K562 (cell line): Measurements from ENCODE around the gene CBL. TPM values are rescaled to one million over a fixed set of nuclear protein-coding genes. Genes with fewer than 3 reads are reported as not detected.

Source experiments
- CBX3 ChIP-seq, 2 experiments: IDR thresholded peaks; 1 replicate in 1 of 2; 2 replicates in 1 of 2; pipeline ENCODE4 v1.6.1; 2012; ENCODE audit warnings: inconsistent platforms in 2 of 2, low read length in 2 of 2, borderline replicate concordance in 1 of 2, control low read depth in 1 of 2
- CSDE1 ChIP-seq, 2 experiments: fragments of 450-650 bp; IDR thresholded peaks; 2 replicates each; pipeline ENCODE4 v1.6.1; 2016; ENCODE audit warnings: mild to moderate bottlenecking in 1 of 2
- JUNB ChIP-seq: fragments of 450-650 bp; formaldehyde crosslinking; conservative IDR thresholded peaks from 2 replicates; pipeline ENCODE4 v1.4.0; 2020; ENCODE audit warnings: mild to moderate bottlenecking
- NCOA4 ChIP-seq: fragments of 450-650 bp; IDR thresholded peaks from 2 replicates; pipeline ENCODE4 v1.6.1; 2018; ENCODE audit warnings: mild to moderate bottlenecking; ENCODE audit not compliant: partially characterized antibody
- PCBP2 ChIP-seq: fragments of 200-400 bp; formaldehyde crosslinking; IDR thresholded peaks from 2 replicates; pipeline ENCODE4 v1.6.1; 2018; ENCODE audit warnings: low read length, low read depth, mild to moderate bottlenecking, moderate library complexity; ENCODE audit not compliant: poor library complexity, severe bottlenecking
- SNRNP70 ChIP-seq: fragments of 200-400 bp; formaldehyde crosslinking; optimal IDR thresholded peaks from 2 replicates; pipeline ENCODE3; 2017; ENCODE audit warnings: low read depth, low read length
- SRSF3 ChIP-seq: fragments of 200-400 bp; formaldehyde crosslinking; IDR thresholded peaks from 2 replicates; pipeline ENCODE4 v1.6.1; 2016; ENCODE audit warnings: mild to moderate bottlenecking, low read length, moderate library complexity; ENCODE audit not compliant: insufficient read depth
- ZNF282 ChIP-seq: sonication (generic); formaldehyde crosslinking; IDR thresholded peaks from 2 replicates; pipeline ENCODE4 v1.8.1; 2023; ENCODE audit warnings: missing genetic modification reagents
- ZNF311 ChIP-seq: fragments of 250-450 bp; sonication (Bioruptor Pico); IDR thresholded peaks from 2 replicates; pipeline ENCODE4 v1.4.0; 2020; ENCODE audit warnings: mild to moderate bottlenecking, moderate library complexity
- ZNF347 ChIP-seq: fragments of 450-650 bp; formaldehyde crosslinking; IDR thresholded peaks from 2 replicates; pipeline ENCODE4 v1.4.0; 2020; ENCODE audit warnings: low read depth, mild to moderate bottlenecking, moderate library complexity
- ZNF551 ChIP-seq: fragments of 250-450 bp; sonication (Bioruptor Pico); IDR thresholded peaks from 2 replicates; pipeline ENCODE4 v1.5.0; 2021; ENCODE audit warnings: mild to moderate bottlenecking, moderate library complexity
- ZNF695 ChIP-seq: fragments of 450-650 bp; formaldehyde crosslinking; IDR thresholded peaks from 2 replicates; pipeline ENCODE4 v1.4.0; 2020; ENCODE audit warnings: mild to moderate bottlenecking, moderate library complexity
- ZNF75A ChIP-seq: fragments of 450-650 bp; formaldehyde crosslinking; IDR thresholded peaks from 2 replicates; pipeline ENCODE4 v1.4.0; 2020; ENCODE audit warnings: mild to moderate bottlenecking
- polyA plus RNA-seq, 8 experiments: library from polyadenylated mRNA; depleted of rRNA in 4 of 8; stranded (reverse) in 5 of 8; unstranded in 3 of 8; fragments of >200 nt; fragmentation: Nextera tagmentation in 2 of 8; fragmentation: Illumina TruSeq in 1 of 8; extraction: Ambion mirVana in 2 of 8; extraction: Trizol in 1 of 8; gene quantifications; 2 replicates each; pipeline versions ENCODE4 v1.2.1 to v1.2.3, GENCODE V29; 2011 to 2014; ENCODE audit warnings: inconsistent platforms in 1 of 8, missing spikeins in 1 of 8
- total RNA-seq, 7 experiments: library from RNA; depleted of rRNA in 6 of 7; stranded (reverse); fragments of >200 nt in 6 of 7; fragmentation: Illumina TruSeq in 2 of 7; extraction: Trizol in 2 of 7; gene quantifications; 2 replicates each; pipeline versions ENCODE4 v1.2.1 to v1.2.3, GENCODE V29; 2011 to 2021; ENCODE audit warnings: low replicate concordance in 1 of 7
- TF ChIP-seq, protein P1 (sequence below): fragments of 200-600 bp; sonication (generic); IDR thresholded peaks from one replicate; pipeline ENCODE4 v1.6.1; 2012; ENCODE audit warnings: mild to moderate bottlenecking, low read depth, low read length, inconsistent platforms
- TF ChIP-seq, protein P2 (sequence below): fragments of 250-450 bp; sonication (Bioruptor Pico); IDR thresholded peaks from 2 replicates; pipeline ENCODE4 v1.6.1; 2021; ENCODE audit warnings: mild to moderate bottlenecking
- TF ChIP-seq, protein P3 (sequence below): IDR thresholded peaks from 2 replicates; pipeline ENCODE4 v1.6.1; 2011; ENCODE audit not compliant: insufficient read length; ENCODE audit errors: extremely low read depth

Gene CBL
- total and polyA plus RNA-seq, 9 of the 15 experiments (the other 6 are each of a cell fraction or from before 2014, with no cell fraction given): 3.2 to 24.9 (median 9.9) TPM

DNA sequence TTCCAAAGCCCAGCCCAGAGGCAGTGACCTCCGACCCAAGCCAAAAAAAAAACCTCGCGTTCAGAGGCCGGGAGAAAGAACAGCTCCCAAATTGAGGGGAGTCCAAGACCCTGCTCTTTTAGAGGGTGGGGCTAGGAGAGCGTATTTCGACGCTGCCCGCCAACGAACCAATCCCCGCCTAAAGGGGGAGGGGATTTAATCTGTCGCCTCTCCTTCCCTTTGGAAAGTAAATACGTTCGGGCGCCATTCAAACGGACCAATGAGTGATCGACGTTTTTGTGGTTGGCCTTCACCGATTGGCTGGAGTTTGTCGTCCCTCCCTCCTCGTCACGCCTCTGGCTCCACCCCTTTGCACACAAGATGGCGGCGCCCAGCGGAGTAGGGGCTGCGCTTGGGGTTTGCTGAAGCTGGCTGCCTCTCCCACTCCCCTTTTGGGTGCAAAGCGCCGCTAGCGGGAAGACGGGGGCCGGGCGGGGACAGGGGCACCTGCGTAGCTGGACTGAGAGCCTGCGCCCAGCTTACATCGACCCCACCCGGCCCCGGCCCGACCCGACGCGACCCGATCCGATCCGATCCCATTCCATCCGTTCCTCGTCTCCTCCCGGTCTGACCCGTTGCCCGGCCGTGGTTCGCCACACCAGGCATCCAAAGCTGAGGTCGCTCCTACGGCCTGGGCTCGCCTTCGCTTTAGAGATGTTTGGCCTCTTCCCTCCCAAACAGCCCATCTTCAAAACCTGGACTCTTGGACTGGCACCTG is 128.2 kb downstream of the CBL start, which contains the start of gene RNF26 (continued):
- TF ChIP-seq, protein P1, sequence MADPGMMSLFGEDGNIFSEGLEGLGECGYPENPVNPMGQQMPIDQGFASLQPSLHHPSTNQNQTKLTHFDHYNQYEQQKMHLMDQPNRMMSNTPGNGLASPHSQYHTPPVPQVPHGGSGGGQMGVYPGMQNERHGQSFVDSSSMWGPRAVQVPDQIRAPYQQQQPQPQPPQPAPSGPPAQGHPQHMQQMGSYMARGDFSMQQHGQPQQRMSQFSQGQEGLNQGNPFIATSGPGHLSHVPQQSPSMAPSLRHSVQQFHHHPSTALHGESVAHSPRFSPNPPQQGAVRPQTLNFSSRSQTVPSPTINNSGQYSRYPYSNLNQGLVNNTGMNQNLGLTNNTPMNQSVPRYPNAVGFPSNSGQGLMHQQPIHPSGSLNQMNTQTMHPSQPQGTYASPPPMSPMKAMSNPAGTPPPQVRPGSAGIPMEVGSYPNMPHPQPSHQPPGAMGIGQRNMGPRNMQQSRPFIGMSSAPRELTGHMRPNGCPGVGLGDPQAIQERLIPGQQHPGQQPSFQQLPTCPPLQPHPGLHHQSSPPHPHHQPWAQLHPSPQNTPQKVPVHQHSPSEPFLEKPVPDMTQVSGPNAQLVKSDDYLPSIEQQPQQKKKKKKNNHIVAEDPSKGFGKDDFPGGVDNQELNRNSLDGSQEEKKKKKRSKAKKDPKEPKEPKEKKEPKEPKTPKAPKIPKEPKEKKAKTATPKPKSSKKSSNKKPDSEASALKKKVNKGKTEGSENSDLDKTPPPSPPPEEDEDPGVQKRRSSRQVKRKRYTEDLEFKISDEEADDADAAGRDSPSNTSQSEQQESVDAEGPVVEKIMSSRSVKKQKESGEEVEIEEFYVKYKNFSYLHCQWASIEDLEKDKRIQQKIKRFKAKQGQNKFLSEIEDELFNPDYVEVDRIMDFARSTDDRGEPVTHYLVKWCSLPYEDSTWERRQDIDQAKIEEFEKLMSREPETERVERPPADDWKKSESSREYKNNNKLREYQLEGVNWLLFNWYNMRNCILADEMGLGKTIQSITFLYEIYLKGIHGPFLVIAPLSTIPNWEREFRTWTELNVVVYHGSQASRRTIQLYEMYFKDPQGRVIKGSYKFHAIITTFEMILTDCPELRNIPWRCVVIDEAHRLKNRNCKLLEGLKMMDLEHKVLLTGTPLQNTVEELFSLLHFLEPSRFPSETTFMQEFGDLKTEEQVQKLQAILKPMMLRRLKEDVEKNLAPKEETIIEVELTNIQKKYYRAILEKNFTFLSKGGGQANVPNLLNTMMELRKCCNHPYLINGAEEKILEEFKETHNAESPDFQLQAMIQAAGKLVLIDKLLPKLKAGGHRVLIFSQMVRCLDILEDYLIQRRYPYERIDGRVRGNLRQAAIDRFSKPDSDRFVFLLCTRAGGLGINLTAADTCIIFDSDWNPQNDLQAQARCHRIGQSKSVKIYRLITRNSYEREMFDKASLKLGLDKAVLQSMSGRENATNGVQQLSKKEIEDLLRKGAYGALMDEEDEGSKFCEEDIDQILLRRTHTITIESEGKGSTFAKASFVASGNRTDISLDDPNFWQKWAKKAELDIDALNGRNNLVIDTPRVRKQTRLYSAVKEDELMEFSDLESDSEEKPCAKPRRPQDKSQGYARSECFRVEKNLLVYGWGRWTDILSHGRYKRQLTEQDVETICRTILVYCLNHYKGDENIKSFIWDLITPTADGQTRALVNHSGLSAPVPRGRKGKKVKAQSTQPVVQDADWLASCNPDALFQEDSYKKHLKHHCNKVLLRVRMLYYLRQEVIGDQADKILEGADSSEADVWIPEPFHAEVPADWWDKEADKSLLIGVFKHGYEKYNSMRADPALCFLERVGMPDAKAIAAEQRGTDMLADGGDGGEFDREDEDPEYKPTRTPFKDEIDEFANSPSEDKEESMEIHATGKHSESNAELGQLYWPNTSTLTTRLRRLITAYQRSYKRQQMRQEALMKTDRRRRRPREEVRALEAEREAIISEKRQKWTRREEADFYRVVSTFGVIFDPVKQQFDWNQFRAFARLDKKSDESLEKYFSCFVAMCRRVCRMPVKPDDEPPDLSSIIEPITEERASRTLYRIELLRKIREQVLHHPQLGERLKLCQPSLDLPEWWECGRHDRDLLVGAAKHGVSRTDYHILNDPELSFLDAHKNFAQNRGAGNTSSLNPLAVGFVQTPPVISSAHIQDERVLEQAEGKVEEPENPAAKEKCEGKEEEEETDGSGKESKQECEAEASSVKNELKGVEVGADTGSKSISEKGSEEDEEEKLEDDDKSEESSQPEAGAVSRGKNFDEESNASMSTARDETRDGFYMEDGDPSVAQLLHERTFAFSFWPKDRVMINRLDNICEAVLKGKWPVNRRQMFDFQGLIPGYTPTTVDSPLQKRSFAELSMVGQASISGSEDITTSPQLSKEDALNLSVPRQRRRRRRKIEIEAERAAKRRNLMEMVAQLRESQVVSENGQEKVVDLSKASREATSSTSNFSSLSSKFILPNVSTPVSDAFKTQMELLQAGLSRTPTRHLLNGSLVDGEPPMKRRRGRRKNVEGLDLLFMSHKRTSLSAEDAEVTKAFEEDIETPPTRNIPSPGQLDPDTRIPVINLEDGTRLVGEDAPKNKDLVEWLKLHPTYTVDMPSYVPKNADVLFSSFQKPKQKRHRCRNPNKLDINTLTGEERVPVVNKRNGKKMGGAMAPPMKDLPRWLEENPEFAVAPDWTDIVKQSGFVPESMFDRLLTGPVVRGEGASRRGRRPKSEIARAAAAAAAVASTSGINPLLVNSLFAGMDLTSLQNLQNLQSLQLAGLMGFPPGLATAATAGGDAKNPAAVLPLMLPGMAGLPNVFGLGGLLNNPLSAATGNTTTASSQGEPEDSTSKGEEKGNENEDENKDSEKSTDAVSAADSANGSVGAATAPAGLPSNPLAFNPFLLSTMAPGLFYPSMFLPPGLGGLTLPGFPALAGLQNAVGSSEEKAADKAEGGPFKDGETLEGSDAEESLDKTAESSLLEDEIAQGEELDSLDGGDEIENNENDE: no peak
- TF ChIP-seq ZNF347 (CRISPR knock-in tag) (no peak), CBX3 (IDR thresholded peaks at IDR 0.05; ENCODE audit: borderline replicate concordance in 1 of 2, low read length in 2 of 2) (no peak), ZNF695 (no peak), ZNF282 (CRISPR knock-in tag) (no peak), ZNF551 (CRISPR knock-in tag) (no peak), ZNF311 (CRISPR knock-in tag) (no peak), NCOA4 (no peak), JUNB (CRISPR knock-in tag) (no peak), CSDE1 (IDR thresholded peaks at IDR 0.05) (no peak), ZNF75A (no peak), PCBP2 (no peak), SNRNP70 (no peak), SRSF3 (no peak)
- TF ChIP-seq, protein P2, sequence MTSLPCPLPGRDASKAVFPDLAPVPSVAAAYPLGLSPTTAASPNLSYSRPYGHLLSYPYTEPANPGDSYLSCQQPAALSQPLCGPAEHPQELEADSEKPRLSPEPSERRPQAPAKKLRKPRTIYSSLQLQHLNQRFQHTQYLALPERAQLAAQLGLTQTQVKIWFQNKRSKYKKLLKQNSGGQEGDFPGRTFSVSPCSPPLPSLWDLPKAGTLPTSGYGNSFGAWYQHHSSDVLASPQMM (CRISPR knock-in tag): no peak
- TF ChIP-seq, protein P3, sequence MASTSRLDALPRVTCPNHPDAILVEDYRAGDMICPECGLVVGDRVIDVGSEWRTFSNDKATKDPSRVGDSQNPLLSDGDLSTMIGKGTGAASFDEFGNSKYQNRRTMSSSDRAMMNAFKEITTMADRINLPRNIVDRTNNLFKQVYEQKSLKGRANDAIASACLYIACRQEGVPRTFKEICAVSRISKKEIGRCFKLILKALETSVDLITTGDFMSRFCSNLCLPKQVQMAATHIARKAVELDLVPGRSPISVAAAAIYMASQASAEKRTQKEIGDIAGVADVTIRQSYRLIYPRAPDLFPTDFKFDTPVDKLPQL: no peak
